Stimulated activated CD4-positive, alpha-beta T cell treated with anti-CD3 and anti-CD28 coated beads, TNF-alpha, amount 100 ng/mL, for 48 hours (primary cell): ENCODE measurements around the gene SPESP1.

Experiments used
- DNase-seq, 3 donors: peaks; one replicate each; pipeline ENCODE4 v3.0.0-alpha.2; 2020; ENCODE audit warnings: low read depth in 3 of 3

SPESP1 gene

DNA sequence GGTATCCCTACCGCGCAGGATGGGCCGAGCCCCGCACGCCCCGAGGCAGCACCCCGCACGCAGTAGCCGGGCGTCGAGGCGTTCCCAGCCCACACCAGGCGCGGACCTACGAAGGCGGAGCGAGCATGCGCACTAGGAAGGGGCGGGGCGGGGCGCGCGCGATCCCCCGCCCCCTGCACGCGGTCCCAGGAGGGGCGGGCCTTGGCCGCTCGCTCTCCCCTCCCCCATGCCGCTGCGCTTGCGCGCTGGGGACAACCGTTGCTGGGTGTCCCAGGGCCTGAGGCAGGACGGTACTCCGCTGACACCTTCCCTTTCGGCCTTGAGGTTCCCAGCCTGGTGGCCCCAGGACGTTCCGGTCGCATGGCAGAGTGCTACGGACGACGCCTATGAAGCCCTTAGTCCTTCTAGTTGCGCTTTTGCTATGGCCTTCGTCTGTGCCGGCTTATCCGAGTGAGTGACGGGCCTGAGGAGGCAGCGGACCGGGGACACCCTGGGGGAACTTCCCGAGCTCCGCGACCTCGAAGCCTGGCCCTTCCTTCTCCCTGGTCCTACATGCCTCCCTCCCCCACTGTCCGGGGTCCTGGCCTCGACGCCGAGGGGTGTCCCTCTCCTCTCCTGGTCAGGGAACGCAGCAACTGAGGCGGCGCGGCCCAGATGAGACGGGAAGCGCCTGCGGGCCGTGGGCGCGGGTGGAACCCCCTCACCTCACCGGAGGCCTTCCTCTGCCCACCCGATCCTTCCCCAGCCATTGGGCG lies at the start of gene SPESP1:
Gene SPESP1 (plus strand): TSS at position 258 of the 755 bp plus-strand sequence. CDS start 129 bp downstream, at position 387.
- peak; percentile 9 to 27 (median 18) for DNase-seq

GRCh38 chr15:68885070-68885469 lies 45.3 kb upstream of the SPESP1 start:
- no peak for DNase-seq

- no peak for DNase-seq
These were observed 43.2 kb upstream of the SPESP1 start for GRCh38 chr15:68887120-68887519.

- DNase-seq = no peak
These were observed 42.5 kb upstream of the SPESP1 start for GRCh38 chr15:68887819-68888218.

GRCh38 chr15:68888419-68888818 lies 41.9 kb upstream of the SPESP1 start:
- peak in 1 of 3 donors; percentile 4 for DNase-seq

- DNase-seq = no peak
These were observed 36.1 kb upstream of the SPESP1 start for GRCh38 chr15:68894208-68894607.

GRCh38 chr15:68896178-68896577 lies 34.1 kb upstream of the SPESP1 start:
- DNase-seq = no peak

- no peak for DNase-seq
These were observed 33.3 kb upstream of the SPESP1 start for GRCh38 chr15:68897016-68897415.

DNA sequence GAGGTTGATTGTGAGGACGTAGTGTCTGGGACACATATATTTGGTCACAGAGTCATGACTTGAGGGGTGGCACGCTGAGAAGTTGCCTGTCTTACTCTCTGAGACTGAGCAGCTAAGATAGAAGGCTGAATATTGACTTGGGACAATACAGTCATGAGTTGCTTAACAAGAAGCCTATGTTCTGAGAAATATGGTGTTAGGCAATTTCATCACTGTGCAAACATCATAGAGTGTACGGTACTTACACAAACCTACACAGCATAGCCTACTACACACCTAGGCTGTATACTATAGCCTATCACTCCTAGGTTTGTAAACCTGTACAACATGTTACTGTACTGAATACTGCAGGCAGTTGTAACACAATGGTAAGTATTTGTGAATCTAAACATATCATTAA lies 30.3 kb upstream of the SPESP1 start:
- DNase-seq = no peak

- DNase-seq = no peak
These were observed 22.9 kb upstream of the SPESP1 start for GRCh38 chr15:68907396-68907923.

GRCh38 chr15:68909601-68910100 lies 20.7 kb upstream of the SPESP1 start:
- DNase-seq = no peak

GRCh38 chr15:68910341-68910740 lies 20.0 kb upstream of the SPESP1 start:
- DNase-seq = no peak

DNA sequence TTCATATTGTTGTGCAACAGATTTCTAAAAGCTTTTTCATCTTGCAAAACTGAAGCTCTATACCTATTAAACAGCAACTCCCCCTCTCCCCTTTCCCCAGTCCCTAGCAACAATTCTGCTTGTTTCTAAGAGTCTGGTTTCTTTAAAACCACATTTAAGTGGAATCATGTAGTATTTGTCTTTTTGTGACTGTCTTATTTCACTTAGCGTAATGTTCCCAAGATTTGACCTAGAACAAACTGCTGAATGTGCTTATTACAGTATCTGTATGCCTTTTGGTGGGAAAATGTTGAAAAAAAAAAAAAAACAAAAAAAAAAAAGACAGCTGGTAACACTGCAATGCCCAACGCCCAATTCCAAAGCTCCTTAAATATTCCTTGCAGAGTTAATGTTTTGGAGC lies 19.5 kb upstream of the SPESP1 start:
- DNase-seq = no peak

- DNase-seq = no peak
These were observed 8.4 kb upstream of the SPESP1 start for GRCh38 chr15:68921926-68922325.

DNA sequence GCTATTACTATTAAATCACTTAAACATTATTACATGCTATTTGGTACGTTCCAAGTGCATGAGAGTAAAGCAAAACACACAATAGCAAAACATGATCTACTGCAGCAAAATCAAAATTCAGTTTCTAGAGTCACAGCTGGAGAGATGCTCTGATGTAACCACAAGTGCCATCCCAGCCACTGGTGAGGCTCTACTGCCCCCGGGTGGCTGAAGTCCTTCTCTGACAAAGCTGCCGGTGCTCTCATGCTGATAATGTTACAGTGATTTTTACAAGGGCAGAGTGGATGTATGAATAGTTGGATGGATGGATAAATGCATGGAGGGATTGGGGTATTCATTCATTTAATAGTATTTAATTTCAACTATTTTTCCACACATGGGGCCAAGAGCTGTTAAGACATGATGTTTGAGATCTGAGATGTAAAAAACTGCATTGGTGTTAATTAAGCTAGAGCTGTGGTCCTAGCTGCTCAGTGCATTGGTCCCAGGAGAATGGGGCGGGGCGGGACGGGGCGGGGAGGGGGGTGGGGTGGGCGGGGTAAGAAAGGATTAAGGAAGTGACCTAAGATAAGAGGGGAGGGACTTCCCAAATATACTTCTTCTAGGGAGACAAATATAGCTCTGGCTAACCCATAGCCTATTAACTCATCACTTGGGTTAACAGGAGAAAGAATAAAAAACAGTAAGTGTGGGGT lies 5.3 kb upstream of the SPESP1 start:
- DNase-seq = peak; percentile 42 to 52 (median 47)

- no peak for DNase-seq
These were observed 2.7 kb downstream of the SPESP1 start for GRCh38 chr15:68933001-68933400.

DNA sequence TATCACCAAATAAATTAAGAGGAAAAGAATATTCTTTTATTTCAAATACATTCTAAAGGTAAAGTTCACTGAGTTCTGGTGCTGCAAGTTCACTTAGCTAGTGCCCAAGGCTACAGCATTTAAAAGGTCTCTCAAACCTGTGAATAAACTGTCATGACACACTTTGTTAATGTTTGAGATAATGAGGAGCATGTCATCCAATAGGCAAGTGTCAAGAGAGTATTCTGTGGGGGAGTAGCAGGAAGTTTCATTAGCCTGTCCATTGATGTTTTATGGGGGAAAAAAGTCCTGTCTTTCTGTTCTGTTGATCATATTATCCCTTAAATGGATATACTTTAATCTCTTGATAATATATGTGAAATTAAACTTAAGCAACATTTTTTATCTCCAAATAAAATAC lies 4.0 kb downstream of the SPESP1 start:
- DNase-seq = no peak

GRCh38 chr15:68935400-68935937 lies 5.1 kb downstream of the SPESP1 start:
- no peak for DNase-seq

- no peak for DNase-seq
These were observed 9.2 kb downstream of the SPESP1 start for GRCh38 chr15:68939501-68939900.

- DNase-seq = no peak
These were observed 21.5 kb downstream of the SPESP1 start for GRCh38 chr15:68951813-68952212.

- no peak for DNase-seq
These were observed 27.4 kb downstream of the SPESP1 start for GRCh38 chr15:68957696-68958095.

DNA sequence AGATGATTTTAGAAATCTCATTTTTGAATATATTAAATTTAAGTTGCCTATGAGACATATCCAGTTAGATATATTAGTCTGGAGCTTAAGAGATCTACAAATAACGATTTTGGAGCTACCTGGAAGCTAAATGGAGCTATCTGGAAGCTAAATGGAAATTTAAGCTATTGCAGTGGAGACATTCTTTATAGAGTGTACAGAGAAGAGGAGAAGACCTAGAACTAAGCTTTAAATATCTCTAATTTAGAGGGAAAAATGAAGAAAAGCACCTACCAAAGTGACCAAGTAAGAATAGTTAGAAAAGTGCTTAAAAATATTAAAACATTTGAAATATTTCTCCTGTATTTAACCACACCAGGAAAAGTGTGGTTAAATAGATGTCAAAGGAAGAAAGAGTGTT lies 28.3 kb downstream of the SPESP1 start:
- no peak for DNase-seq

DNA sequence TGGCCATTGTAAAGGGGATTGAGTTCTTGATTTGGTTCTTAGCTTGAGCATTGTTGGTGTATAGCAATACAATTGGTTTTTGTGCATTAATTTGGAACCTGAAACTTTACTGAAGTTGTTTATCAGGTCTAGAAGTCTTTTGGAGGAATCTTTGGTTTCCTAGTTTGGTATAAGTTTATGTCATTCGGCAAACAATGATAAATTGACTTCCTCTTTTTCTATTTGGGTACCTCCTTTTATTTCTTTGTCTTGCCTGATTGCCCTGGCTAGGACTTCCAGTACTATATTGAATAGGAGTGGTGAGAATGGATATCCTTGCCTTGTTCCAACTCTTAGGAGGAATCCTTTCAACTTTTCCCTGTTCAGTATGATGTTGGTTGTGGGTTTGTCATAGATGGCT lies 32.1 kb downstream of the SPESP1 start:
- DNase-seq = no peak
